Measurements from ENCODE around the gene PSME2. TPM values are rescaled to one million over a fixed set of nuclear protein-coding genes. Genes with fewer than 3 reads are reported as not detected.

Gene PSME2
- total and polyA plus RNA-seq, 2 of the 13 experiments (the other 11 are each of a cell fraction or from before 2014, with no cell fraction given), result 332 to 716 TPM

- TF ChIP-seq ZNF556 (CRISPR knock-in tag; IDR thresholded peaks at IDR 0.05; ENCODE audit: borderline replicate concordance), result peak; percentile 100
- no peak for TF ChIP-seq NFE2 (CRISPR knock-in tag; IDR thresholded peaks at IDR 0.05)
- TF ChIP-seq SKI (IDR thresholded peaks at IDR 0.05; ENCODE audit: partially characterized antibody), result peak; percentile 98
- TF ChIP-seq AKAP8 (CRISPR knock-in tag; IDR thresholded peaks at IDR 0.05), result peak; percentile 98
- TF ChIP-seq ELF3 (CRISPR knock-in tag; IDR thresholded peaks at IDR 0.05), result peak; percentile 96
- TF ChIP-seq CREM (IDR thresholded peaks at IDR 0.05), result peak; percentile 91
- no peak for TF ChIP-seq CREM (CRISPR knock-in tag; IDR thresholded peaks at IDR 0.05)
- peak; percentile 82; the same call in 1 of the 2 replicates for TF ChIP-seq MTA1 (CRISPR knock-in tag; IDR thresholded peaks at IDR 0.05; ENCODE audit: borderline replicate concordance)
- peak; percentile 95 for TF ChIP-seq ZNF609 (CRISPR knock-in tag; IDR thresholded peaks at IDR 0.05; ENCODE audit: borderline replicate concordance)
- peak; percentile 53; the same call in 1 of the 2 replicates for TF ChIP-seq TEF (CRISPR knock-in tag; IDR thresholded peaks at IDR 0.05)
- TF ChIP-seq ZBTB7B (CRISPR knock-in tag; IDR thresholded peaks at IDR 0.05), result peak; percentile 97
- TF ChIP-seq ZNF569 (CRISPR knock-in tag; IDR thresholded peaks at IDR 0.05; ENCODE audit: borderline replicate concordance), result peak; percentile 88; the same call in 1 of the 2 replicates
- TF ChIP-seq, protein P1, sequence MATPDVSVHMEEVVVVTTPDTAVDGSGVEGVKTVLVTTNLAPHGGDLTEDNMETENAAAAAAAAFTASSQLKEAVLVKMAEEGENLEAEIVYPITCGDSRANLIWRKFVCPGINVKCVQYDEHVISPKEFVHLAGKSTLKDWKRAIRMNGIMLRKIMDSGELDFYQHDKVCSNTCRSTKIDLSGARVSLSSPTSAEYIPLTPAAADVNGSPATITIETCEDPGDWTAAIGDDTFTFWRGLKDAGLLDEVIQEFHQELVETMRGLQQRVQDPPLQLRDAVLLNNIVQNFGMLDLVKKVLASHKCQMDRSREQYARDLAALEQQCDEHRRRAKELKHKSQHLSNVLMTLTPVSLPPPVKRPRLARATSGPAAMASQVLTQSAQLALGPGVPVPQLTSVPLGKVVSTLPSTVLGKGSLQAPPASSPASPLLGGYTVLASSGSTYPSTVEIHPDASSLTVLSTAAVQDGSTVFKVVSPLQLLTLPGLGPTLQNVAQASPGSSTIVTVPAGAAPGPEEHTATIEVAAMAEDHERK (CRISPR knock-in tag; IDR thresholded peaks at IDR 0.05; ENCODE audit: low read depth), result no peak; the same call in 1 of the 2 replicates
- no peak for TF ChIP-seq ZNF790 (CRISPR knock-in tag; IDR thresholded peaks at IDR 0.05; ENCODE audit: borderline replicate concordance)
- peak; percentile 86; the same call in 1 of the 2 replicates for TF ChIP-seq ZNF503 (CRISPR knock-in tag; IDR thresholded peaks at IDR 0.05)
- peak; percentile 98 for TF ChIP-seq ZNF761 (CRISPR knock-in tag; conservative IDR thresholded peaks at IDR 0.05)
- peak; percentile 99 for TF ChIP-seq IRF9 (CRISPR knock-in tag; IDR thresholded peaks at IDR 0.05; ENCODE audit: borderline replicate concordance)
Measured at GRCh38 chr14:24095271-24096068, 50.9 kb downstream of the PSME2 start (continued).
